OCI-LY7 (cell line): Measurements from ENCODE around the gene LRRFIP1. TPM values are rescaled to one million over a fixed set of nuclear protein-coding genes. Genes with fewer than 3 reads are reported as not detected.

ENCODE experiments used
- BruUV-seq: library from RNA; stranded (reverse); fragments of 400-500 nt; replicated peaks from 2 replicates; lab custom pipeline; 2021; lab: Mats Ljungman, UMichigan
- CTCF ChIA-PET: fragments of 300-600 bp; sonication (Branson Sonifier 250); formaldehyde crosslinking; loops from one replicate; lab custom pipeline; 2022; ENCODE audit warnings: antibody characterized with exemption; ENCODE audit not compliant: unreplicated experiment; lab: Charles Lee
- POLR2A ChIA-PET: fragments of 300-600 bp; sonication (Branson Sonifier 250); formaldehyde crosslinking; loops from one replicate; lab custom pipeline; 2022; ENCODE audit warnings: antibody characterized with exemption; lab: Charles Lee
- DNase-seq: peaks from one replicate; pipeline ENCODE4 v3.0.0-alpha.2; 2015; ENCODE audit warnings: low spot score
- H2AFZ ChIP-seq: fragments of 200-600 bp; sonication (generic), shearing (Covaris generic); 2 replicates; pipeline ENCODE4 v1.6.1; 2014; ENCODE audit warnings: mild to moderate bottlenecking, antibody characterized with exemption, low read length, moderate library complexity
- H3K27ac ChIP-seq: fragments of 200-600 bp; sonication (generic); 2 replicates; pipeline ENCODE4 v1.5.1; 2014; ENCODE audit warnings: mixed run types, low read depth, mild to moderate bottlenecking, moderate library complexity, low read length, inconsistent platforms; ENCODE audit not compliant: poor library complexity, severe bottlenecking
- H3K36me3 ChIP-seq: fragments of 200-600 bp; sonication (generic); 2 replicates; pipeline ENCODE4 v1.6.1; 2014; ENCODE audit warnings: mild to moderate bottlenecking, antibody characterized with exemption, low read length, moderate library complexity, mixed read lengths; ENCODE audit not compliant: insufficient read depth
- H3K4me1 ChIP-seq: fragments of 200-600 bp; sonication (generic); 2 replicates; pipeline ENCODE4 v1.5.1; 2014; ENCODE audit warnings: mild to moderate bottlenecking, low read length; ENCODE audit not compliant: insufficient read depth, poor library complexity, severe bottlenecking
- H3K4me2 ChIP-seq: fragments of 200-600 bp; sonication (generic); 2 replicates; pipeline ENCODE4 v1.6.1; 2014; ENCODE audit warnings: mild to moderate bottlenecking, low read length
- H3K4me3 ChIP-seq: fragments of 200-600 bp; sonication (generic); 2 replicates; pipeline ENCODE4 v1.5.1; 2014; ENCODE audit warnings: mild to moderate bottlenecking, low read depth, low read length; ENCODE audit not compliant: poor library complexity, severe bottlenecking
- H3K79me2 ChIP-seq: fragments of 200-600 bp; sonication (generic); 2 replicates; pipeline ENCODE4 v1.6.1; 2016; ENCODE audit warnings: low read depth, mild to moderate bottlenecking, low read length, moderate library complexity, mixed read lengths; ENCODE audit not compliant: insufficient read depth
- H3K9me2 ChIP-seq: fragments of 200-600 bp; sonication (generic); 2 replicates; pipeline ENCODE4 v1.6.1; 2016; ENCODE audit warnings: mild to moderate bottlenecking, low read length, mixed read lengths; ENCODE audit not compliant: insufficient read depth
- H3K9me3 ChIP-seq: fragments of 200-600 bp; sonication (generic); 2 replicates; pipeline ENCODE4 v1.6.1; 2014; ENCODE audit warnings: mild to moderate bottlenecking, mixed run types, low read length, mixed read lengths
- H4K20me1 ChIP-seq: fragments of 200-600 bp; sonication (generic); 2 replicates; pipeline ENCODE4 v1.6.1; 2014; ENCODE audit warnings: mild to moderate bottlenecking, antibody characterized with exemption, low read length, moderate library complexity, mixed read lengths; ENCODE audit not compliant: insufficient read depth
- EZH2phosphoT487 ChIP-seq: fragments of 200-600 bp; sonication (generic); IDR thresholded peaks from 2 replicates; pipeline ENCODE4 v1.6.1; 2018; ENCODE audit warnings: low read depth, borderline replicate concordance, mild to moderate bottlenecking, mixed run types, antibody characterized with exemption, low read length, moderate library complexity, mixed read lengths
- intact Hi-C: fragments of 100-400 bp; cut with micrococcal nuclease; formaldehyde crosslinking; loops from one replicate; pipeline ENCODE4 v1.10.0; 2022; ENCODE audit not compliant: unreplicated experiment
- total RNA-seq, 2 experiments: library from RNA; depleted of rRNA in 1 of 2; stranded (reverse); fragments of >200 nt in 1 of 2; shearing (Covaris generic) in 1 of 2; gene quantifications; 2 replicates each; pipeline ENCODE4 v1.2.3, GENCODE V29; 2014 to 2022
- TF ChIP-seq, protein P1 (sequence below): fragments of 200-600 bp; sonication (generic); conservative IDR thresholded peaks from 2 replicates; pipeline ENCODE4 v1.5.1; 2014; ENCODE audit warnings: mild to moderate bottlenecking, antibody characterized with exemption, low read length, moderate library complexity, mixed read lengths

Gene LRRFIP1
- total RNA-seq, 2 experiments from 2014 or later: 95.7 to 216 TPM

DNA sequence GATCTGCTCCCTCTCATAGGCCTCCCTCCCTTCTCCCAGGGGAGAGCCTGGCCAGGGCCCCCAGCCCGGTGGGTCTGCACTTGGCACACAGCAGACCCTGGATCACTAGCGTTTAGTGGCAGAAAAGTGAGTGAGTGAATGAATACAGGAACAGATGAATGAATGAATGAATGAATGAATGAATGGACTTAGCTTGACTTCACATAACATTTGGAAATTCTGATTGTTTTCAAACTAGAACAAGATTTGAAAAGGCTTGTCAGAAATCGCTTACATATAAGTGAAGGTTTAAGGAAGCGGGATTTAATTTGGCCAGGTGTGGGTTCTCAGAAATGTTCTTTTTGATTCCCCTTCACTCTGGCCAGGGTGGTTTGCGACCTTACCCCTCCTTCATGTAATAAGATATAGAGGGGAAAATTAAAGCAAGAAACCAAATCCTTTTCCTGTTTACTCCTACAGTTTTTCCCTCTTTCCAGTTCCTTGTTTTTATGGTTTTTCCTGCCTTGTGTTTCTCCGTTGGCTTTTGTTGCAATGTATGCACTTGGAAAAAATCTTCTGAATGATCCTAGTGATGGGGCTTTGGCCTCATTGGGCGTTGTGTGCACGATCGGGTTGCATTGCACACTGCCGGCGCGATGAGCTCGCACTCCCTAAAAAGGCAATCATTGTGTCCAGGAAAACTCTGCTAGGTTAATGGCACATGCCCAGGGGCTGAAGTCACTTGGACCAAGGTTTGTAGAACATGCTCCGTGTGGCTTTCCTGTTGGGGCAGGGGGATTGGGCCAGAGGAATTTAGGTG, 16.4 kb downstream of the LRRFIP1 start:
- ChIA-PET POLR2A (no interaction called here), CTCF (interaction anchor here (0.6 kb wide), 1 partner anchor 397 kb away, joined by 3 read pairs; no protein-coding TSS in a partner anchor)
- H3K4me2 ChIP-seq: no peak overlapping the region
- no peaks in the 10 kb centered on the region for H3K9me2 ChIP-seq
- H3K9me3 ChIP-seq: 0 out of 2 replicates have a peak, but pooled peaks cover 4% of the 10 kb centered on the region
- no peaks in the 10 kb centered on the region for H3K79me2 ChIP-seq
- no peak overlapping the region for H3K4me3 ChIP-seq
- H2AFZ ChIP-seq: no peak overlapping the region
- H4K20me1 ChIP-seq: no peaks in the 10 kb centered on the region
- TF ChIP-seq, protein P1, sequence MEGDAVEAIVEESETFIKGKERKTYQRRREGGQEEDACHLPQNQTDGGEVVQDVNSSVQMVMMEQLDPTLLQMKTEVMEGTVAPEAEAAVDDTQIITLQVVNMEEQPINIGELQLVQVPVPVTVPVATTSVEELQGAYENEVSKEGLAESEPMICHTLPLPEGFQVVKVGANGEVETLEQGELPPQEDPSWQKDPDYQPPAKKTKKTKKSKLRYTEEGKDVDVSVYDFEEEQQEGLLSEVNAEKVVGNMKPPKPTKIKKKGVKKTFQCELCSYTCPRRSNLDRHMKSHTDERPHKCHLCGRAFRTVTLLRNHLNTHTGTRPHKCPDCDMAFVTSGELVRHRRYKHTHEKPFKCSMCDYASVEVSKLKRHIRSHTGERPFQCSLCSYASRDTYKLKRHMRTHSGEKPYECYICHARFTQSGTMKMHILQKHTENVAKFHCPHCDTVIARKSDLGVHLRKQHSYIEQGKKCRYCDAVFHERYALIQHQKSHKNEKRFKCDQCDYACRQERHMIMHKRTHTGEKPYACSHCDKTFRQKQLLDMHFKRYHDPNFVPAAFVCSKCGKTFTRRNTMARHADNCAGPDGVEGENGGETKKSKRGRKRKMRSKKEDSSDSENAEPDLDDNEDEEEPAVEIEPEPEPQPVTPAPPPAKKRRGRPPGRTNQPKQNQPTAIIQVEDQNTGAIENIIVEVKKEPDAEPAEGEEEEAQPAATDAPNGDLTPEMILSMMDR: no peak
- TF ChIP-seq EZH2phosphoT487: no peak
- no peak for DNase-seq
- no peak overlapping the region for H3K27ac ChIP-seq
- H3K36me3 ChIP-seq: no peaks in the 10 kb centered on the region
- BruUV-seq: no TSS peak
- no peaks in the 10 kb centered on the region for H3K4me1 ChIP-seq
- intact Hi-C loops: no loop called here

DNA sequence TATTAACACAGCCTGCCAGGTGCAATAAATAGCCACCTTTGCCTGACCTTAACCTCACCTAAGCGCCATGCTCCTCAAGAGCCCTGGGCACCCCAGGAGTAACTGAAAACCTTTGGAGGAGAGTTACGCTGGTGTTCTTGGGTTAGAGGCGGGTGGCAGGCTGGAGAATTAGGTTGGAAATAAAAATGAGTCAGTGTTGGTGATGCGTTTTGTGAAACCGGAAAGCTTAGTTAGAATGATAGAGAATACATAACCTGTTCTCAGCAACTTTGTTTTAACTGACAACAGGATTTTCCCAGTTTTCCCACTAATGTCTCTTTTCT, 17.0 kb downstream of the LRRFIP1 start:
- Histone ChIP-seq H3K36me3 (no peaks in the 10 kb centered on the region), H3K4me3 (no peak overlapping the region), H4K20me1 (no peaks in the 10 kb centered on the region), H3K4me2 (no peak overlapping the region), H3K79me2 (no peaks in the 10 kb centered on the region), H3K4me1 (no peaks in the 10 kb centered on the region), H3K9me2 (no peaks in the 10 kb centered on the region), H2AFZ (no peak overlapping the region), H3K9me3 (0 out of 2 replicates have a peak, but pooled peaks cover 4% of the 10 kb centered on the region), H3K27ac (no peak overlapping the region)
- TF ChIP-seq, protein P1: no peak
- no peak for TF ChIP-seq EZH2phosphoT487
- intact Hi-C loops: no loop called here
- BruUV-seq: no TSS peak
- ChIA-PET POLR2A (no interaction called here), CTCF (no interaction called here)
- no peak for DNase-seq

DNA sequence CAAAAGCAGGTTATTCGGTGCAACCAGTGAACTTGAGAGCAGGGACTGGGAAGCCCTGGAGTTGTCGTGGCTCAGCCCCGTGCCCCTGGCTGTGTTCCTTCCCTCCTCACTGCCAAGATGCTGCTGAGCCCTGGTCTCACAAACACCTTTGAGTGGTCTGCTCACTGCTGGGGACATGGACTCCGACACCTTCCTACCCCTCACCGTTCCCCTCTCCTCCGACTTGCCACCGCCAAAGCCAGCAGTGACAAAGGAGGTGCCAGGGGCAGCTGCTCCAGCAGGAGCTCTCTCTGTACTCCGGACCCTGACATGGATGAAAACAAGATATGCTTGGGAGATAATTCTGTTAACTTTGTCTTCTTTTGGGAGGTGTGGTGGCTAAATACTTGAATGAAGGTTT, 17.9 kb downstream of the LRRFIP1 start:
- no peaks in the 10 kb centered on the region for H3K36me3 ChIP-seq
- H3K9me3 ChIP-seq: 0 out of 2 replicates have a peak, but pooled peaks cover 4% of the 10 kb centered on the region
- no peaks in the 10 kb centered on the region for H3K79me2 ChIP-seq
- H3K27ac ChIP-seq: no peak overlapping the region
- ChIA-PET POLR2A (no interaction called here), CTCF (no interaction called here)
- H4K20me1 ChIP-seq: no peaks in the 10 kb centered on the region
- H3K4me2 ChIP-seq: no peak overlapping the region
- H3K4me3 ChIP-seq: no peak overlapping the region
- no peak for TF ChIP-seq EZH2phosphoT487
- TF ChIP-seq, protein P1: no peak
- DNase-seq: no peak
- H3K4me1 ChIP-seq: no peaks in the 10 kb centered on the region
- no peaks in the 10 kb centered on the region for H3K9me2 ChIP-seq
- intact Hi-C loops: no loop called here
- no peak overlapping the region for H2AFZ ChIP-seq
- BruUV-seq: no TSS peak
